CD8-positive, alpha-beta memory T cell (primary cell): Measurements from ENCODE around the gene PLEKHA4. TPM values are rescaled to one million over a fixed set of nuclear protein-coding genes. Genes with fewer than 3 reads are reported as not detected.

Experiments
- CTCF ChIA-PET: fragments of 350-600 bp; sonication (Branson Sonifier 250); formaldehyde crosslinking; loops from one replicate; lab custom pipeline; 2021; ENCODE audit warnings: antibody characterized with exemption; lab: Charles Lee
- POLR2A ChIA-PET: fragments of 350-600 bp; sonication (Branson Sonifier 250); formaldehyde crosslinking; loops from one replicate; lab custom pipeline; 2021; ENCODE audit warnings: antibody characterized with exemption; lab: Charles Lee
- DNase-seq, 5 donors: peaks; one replicate each; pipeline versions ENCODE4 v3.0.0 to v3.0.0-alpha.2; 2020 to 2022; ENCODE audit warnings: mixed read lengths in 1 of 5
- H3K27ac ChIP-seq: one replicate; pipeline ENCODE4 v1.7.0; 2013; ENCODE audit warnings: low read depth, mild to moderate bottlenecking, low read length, moderate library complexity
- H3K27me3 ChIP-seq: 2 replicates; pipeline ENCODE4 v1.7.0; 2013; ENCODE audit warnings: low read length, mild to moderate bottlenecking; ENCODE audit not compliant: insufficient read depth, poor library complexity, severe bottlenecking
- H3K36me3 ChIP-seq: 2 replicates; pipeline ENCODE4 v1.7.0; 2013; ENCODE audit warnings: mild to moderate bottlenecking, low read length, moderate library complexity; ENCODE audit not compliant: insufficient read depth
- H3K4me1 ChIP-seq: 2 replicates; pipeline ENCODE4 v1.7.0; 2013; ENCODE audit warnings: mild to moderate bottlenecking, low read length, moderate library complexity; ENCODE audit not compliant: insufficient read depth
- H3K4me3 ChIP-seq: 2 replicates; pipeline ENCODE4 v1.7.0; 2013; ENCODE audit warnings: mild to moderate bottlenecking, low read length
- H3K9me3 ChIP-seq: 2 replicates; pipeline ENCODE4 v1.7.0; 2013; ENCODE audit warnings: mild to moderate bottlenecking, low read length
- H3K27ac Mint-ChIP-seq, 8 donors: one replicate each; pipeline ENCODE4 v1.8.0; 2020 to 2021; ENCODE audit warnings: mixed read lengths in 8 of 8, mild to moderate bottlenecking in 6 of 8, inconsistent platforms in 3 of 8, moderate library complexity in 3 of 8
- H3K27me3 Mint-ChIP-seq, 2 donors: one replicate each; pipeline ENCODE4 v1.8.0; 2020 to 2021; ENCODE audit warnings: mixed read lengths in 2 of 2, mild to moderate bottlenecking in 1 of 2, moderate library complexity in 1 of 2
- H3K36me3 Mint-ChIP-seq, 3 donors: one replicate each; pipeline ENCODE4 v1.8.0; 2020 to 2021; ENCODE audit warnings: mixed read lengths in 3 of 3, inconsistent platforms in 1 of 3, mild to moderate bottlenecking in 1 of 3
- H3K4me1 Mint-ChIP-seq, 3 donors: one replicate each; pipeline ENCODE4 v1.8.0; 2020 to 2021; ENCODE audit warnings: mixed read lengths in 3 of 3, inconsistent platforms in 1 of 3, mild to moderate bottlenecking in 1 of 3
- H3K4me3 Mint-ChIP-seq, 7 donors: one replicate each; pipeline ENCODE4 v1.8.0; 2020 to 2021; ENCODE audit warnings: mixed read lengths in 7 of 7, mild to moderate bottlenecking in 6 of 7, moderate library complexity in 4 of 7, inconsistent platforms in 2 of 7
- H3K9me3 Mint-ChIP-seq, 5 donors: one replicate each; pipeline ENCODE4 v1.8.0; 2020 to 2022; ENCODE audit warnings: mixed read lengths in 5 of 5, mild to moderate bottlenecking in 3 of 5, moderate library complexity in 2 of 5, inconsistent platforms in 1 of 5
- polyA plus RNA-seq: library from polyadenylated mRNA; unstranded; fragments of 300-500 nt; fragmentation: Illumina TruSeq; gene quantifications from one replicate; pipeline ENCODE4 v1.2.3, GENCODE V29; 2021
- total RNA-seq, 2 experiments: library from RNA; stranded (reverse); gene quantifications; one replicate each; pipeline ENCODE4 v1.2.3, GENCODE V29; 2021

The PLEKHA4 gene
- total and polyA plus RNA-seq, 3 experiments from 2014 or later, result 2.5 to 4.1 (median 2.7) TPM

DNA sequence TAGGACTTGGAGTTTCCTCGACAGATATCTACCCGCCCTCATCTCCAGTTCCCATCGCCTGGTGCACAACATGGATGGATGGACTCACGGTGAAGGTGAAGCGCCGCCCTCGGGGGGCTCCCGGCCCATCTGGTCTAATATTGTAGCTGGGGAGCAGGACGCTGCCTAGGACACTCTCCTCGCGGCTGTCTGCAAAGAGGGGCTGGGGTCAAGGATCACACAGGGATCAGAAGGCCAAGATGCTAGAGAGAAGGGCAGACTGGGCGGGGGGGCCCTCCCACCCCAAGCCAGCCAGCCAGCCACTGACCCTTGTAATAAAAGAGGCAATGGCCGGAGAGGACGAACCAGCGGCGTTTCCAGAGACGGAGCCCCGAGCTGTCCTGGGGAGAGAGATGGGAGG is 7.1 kb downstream of the PLEKHA4 start:
- Mint-ChIP-seq H3K4me1 (peaks cover 2 to 4% (median 4%) of the 10 kb centered on the region in 3 donors), H3K4me3 (no peak overlapping the region), H3K36me3 (no peaks in the 10 kb centered on the region), H3K27ac (no peak overlapping the region), H3K9me3 (no peaks in the 10 kb centered on the region), H3K27me3 (peaks cover 0 to 3% of the 10 kb centered on the region in 2 donors)
- H3K9me3 ChIP-seq, result no peaks in the 10 kb centered on the region
- POLR2A ChIA-PET, result no interaction called here
- CTCF ChIA-PET, result no interaction called here
- no peak for DNase-seq
- H3K4me3 ChIP-seq, result no peak overlapping the region
- no peaks in the 10 kb centered on the region for H3K36me3 ChIP-seq
- no peaks in the 10 kb centered on the region for H3K4me1 ChIP-seq
- H3K27ac ChIP-seq, result no peak overlapping the region
- no peaks in the 10 kb centered on the region for H3K27me3 ChIP-seq

GRCh38 chr19:48859711-48860572 is 8.5 kb downstream of the PLEKHA4 start:
- Mint-ChIP-seq H3K36me3 (no peaks in the 10 kb centered on the region), H3K27ac (peak overlapping the region in 1 of 8 donors; percentile 17), H3K4me1 (peaks cover 2 to 4% (median 4%) of the 10 kb centered on the region in 3 donors), H3K9me3 (no peaks in the 10 kb centered on the region), H3K4me3 (peak overlapping the region in 5 of 7 donors; percentile 8 to 96 (median 45)), H3K27me3 (no peaks in the 10 kb centered on the region)
- Histone ChIP-seq H3K4me1 (no peaks in the 10 kb centered on the region), H3K4me3 (peak overlapping the region; percentile 81), H3K27me3 (no peaks in the 10 kb centered on the region), H3K36me3 (no peaks in the 10 kb centered on the region), H3K9me3 (no peaks in the 10 kb centered on the region), H3K27ac (peak overlapping the region; percentile 84)
- DNase-seq, result no peak
- CTCF ChIA-PET, result no interaction called here
- POLR2A ChIA-PET, result no interaction called here

DNA sequence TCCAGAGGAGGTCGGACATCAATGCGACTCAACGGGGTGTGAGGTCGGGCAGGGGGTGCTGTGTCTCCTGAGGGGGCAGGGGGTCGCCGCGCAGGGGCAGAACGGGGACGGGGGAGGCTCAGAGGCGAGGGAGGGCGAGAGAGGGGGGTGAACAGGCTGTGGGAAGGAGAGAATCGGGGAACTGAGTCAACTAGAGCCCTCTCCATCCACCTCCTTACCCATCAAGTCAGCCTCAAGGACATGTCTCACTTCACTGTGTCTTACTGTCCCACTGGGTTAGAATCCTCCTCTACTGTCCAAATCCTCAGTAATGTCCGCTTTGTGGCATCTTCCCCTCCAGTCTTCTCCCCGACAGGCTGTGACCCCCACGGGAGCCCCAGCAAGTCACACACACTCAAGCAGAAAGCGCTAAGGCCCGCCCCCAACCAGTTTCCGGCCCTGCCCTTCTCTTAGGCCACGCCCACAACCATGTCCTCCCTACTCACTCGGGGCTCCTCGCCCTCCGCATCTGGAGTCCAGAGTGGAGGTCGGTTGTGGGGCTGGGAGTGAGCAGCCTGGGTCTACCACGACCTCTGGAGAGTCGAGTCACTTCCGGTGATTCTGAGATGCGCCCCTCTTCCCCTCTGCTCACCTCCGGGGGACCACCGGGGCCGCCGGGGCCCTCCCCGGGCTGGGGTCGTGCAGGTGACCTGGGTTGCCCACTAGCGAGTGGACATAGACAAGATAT is 9.3 kb downstream of the PLEKHA4 start:
- H3K4me1 ChIP-seq, result no peaks in the 10 kb centered on the region
- peak overlapping the region; percentile 38 to 96 (median 90) for H3K27ac Mint-ChIP-seq
- peak overlapping the region; percentile 81 for H3K4me3 ChIP-seq
- ChIA-PET CTCF (interaction anchor here (1.2 kb wide), 1 partner anchor 16 kb away, joined by 6 read pairs; no protein-coding TSS in a partner anchor), POLR2A (interaction anchor here (0.6 kb wide), 2 partner anchors 7 to 68 kb away, joined by 3 to 7 read pairs; no protein-coding TSS in a partner anchor)
- no peaks in the 10 kb centered on the region for H3K9me3 ChIP-seq
- H3K4me1 Mint-ChIP-seq, result peaks cover 2 to 4% (median 4%) of the 10 kb centered on the region in 3 donors
- peak; percentile 66 to 85 (median 75) for DNase-seq
- peak overlapping the region; percentile 87 to 96 (median 93) for H3K4me3 Mint-ChIP-seq
- H3K36me3 Mint-ChIP-seq, result no peaks in the 10 kb centered on the region
- H3K27me3 Mint-ChIP-seq, result no peaks in the 10 kb centered on the region
- H3K9me3 Mint-ChIP-seq, result no peaks in the 10 kb centered on the region
- peak overlapping the region; percentile 84 for H3K27ac ChIP-seq
- no peaks in the 10 kb centered on the region for H3K36me3 ChIP-seq
- H3K27me3 ChIP-seq, result no peaks in the 10 kb centered on the region

- Mint-ChIP-seq H3K9me3 (no peaks in the 10 kb centered on the region), H3K4me3 (peak overlapping the region in 1 of 7 donors; percentile 9), H3K36me3 (no peaks in the 10 kb centered on the region), H3K27ac (no peak overlapping the region), H3K27me3 (no peaks in the 10 kb centered on the region), H3K4me1 (peaks cover 2 to 4% (median 4%) of the 10 kb centered on the region in 3 donors)
- Histone ChIP-seq H3K4me3 (no peak overlapping the region), H3K27me3 (no peaks in the 10 kb centered on the region), H3K36me3 (no peaks in the 10 kb centered on the region), H3K27ac (no peak overlapping the region), H3K9me3 (no peaks in the 10 kb centered on the region), H3K4me1 (no peaks in the 10 kb centered on the region)
- CTCF ChIA-PET, result no interaction called here
- POLR2A ChIA-PET, result no interaction called here
- DNase-seq, result no peak
Observed at GRCh38 chr19:48856921-48857320, 11.5 kb downstream of the PLEKHA4 start.

DNA sequence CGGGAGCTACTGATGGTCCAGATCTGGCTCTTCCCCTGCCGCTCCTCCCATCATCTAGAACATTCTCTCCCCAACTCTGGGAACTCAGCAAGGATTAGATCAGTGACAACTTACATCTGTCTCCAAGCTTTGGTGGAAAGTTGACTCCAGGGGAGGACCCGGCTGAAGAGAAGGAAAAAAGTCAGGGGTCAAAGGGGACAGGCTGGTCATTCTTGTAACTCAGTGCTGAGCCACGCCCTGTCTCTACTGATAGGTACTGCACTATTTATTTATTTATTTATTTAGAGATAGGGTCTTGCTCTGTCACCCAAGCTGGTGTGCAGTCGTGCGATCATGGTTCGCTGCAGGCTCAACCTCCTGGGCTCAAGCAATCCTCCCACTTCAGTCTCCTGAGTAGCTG is 14.3 kb downstream of the PLEKHA4 start:
- Mint-ChIP-seq H3K27me3 (no peaks in the 10 kb centered on the region), H3K9me3 (no peaks in the 10 kb centered on the region), H3K4me3 (no peak overlapping the region), H3K27ac (no peak overlapping the region), H3K36me3 (no peaks in the 10 kb centered on the region), H3K4me1 (peaks cover under 1 to 2% (median 2%) of the 10 kb centered on the region in 3 donors)
- DNase-seq, result no peak
- no peak overlapping the region for H3K4me3 ChIP-seq
- CTCF ChIA-PET, result interaction anchor here (2.8 kb wide), 1 partner anchor 12 kb away, joined by 7 read pairs; no protein-coding TSS in a partner anchor
- POLR2A ChIA-PET, result no interaction called here
- no peaks in the 10 kb centered on the region for H3K4me1 ChIP-seq
- no peaks in the 10 kb centered on the region for H3K36me3 ChIP-seq
- no peak overlapping the region for H3K27ac ChIP-seq
- no peaks in the 10 kb centered on the region for H3K9me3 ChIP-seq
- H3K27me3 ChIP-seq, result no peaks in the 10 kb centered on the region

DNA sequence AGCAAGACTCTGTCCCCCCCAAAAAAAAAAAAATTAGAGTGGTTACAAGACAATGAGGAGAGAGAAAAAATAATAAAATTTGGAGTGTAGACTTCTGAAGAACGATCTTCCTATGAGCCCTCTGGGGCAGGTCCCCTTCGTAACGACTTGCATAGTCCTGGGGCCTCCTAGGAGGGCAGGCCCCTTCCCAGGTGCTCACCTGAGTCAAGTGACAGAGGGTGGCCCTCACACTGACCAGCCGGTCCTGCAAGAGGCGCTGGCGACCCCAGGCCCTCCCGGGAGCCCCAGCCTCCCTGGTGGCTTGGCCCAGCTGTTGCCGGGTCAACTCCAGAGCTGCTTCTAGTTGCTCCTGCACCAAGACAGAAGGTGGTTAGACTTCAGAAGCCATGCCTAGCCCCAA is 14.9 kb downstream of the PLEKHA4 start:
- Mint-ChIP-seq H3K27me3 (no peaks in the 10 kb centered on the region), H3K9me3 (no peaks in the 10 kb centered on the region), H3K4me3 (no peak overlapping the region), H3K27ac (no peak overlapping the region), H3K36me3 (no peaks in the 10 kb centered on the region), H3K4me1 (no peaks in the 10 kb centered on the region)
- H3K9me3 ChIP-seq, result no peaks in the 10 kb centered on the region
- no peak overlapping the region for H3K4me3 ChIP-seq
- ChIA-PET POLR2A (no interaction called here), CTCF (interaction anchor here (0.6 to 2.8 kb wide), 2 partner anchors 11 to 59 kb away, joined by 4 to 7 read pairs; no protein-coding TSS in a partner anchor)
- no peaks in the 10 kb centered on the region for H3K27me3 ChIP-seq
- H3K4me1 ChIP-seq, result no peaks in the 10 kb centered on the region
- no peak for DNase-seq
- H3K36me3 ChIP-seq, result no peaks in the 10 kb centered on the region
- H3K27ac ChIP-seq, result no peak overlapping the region

DNA sequence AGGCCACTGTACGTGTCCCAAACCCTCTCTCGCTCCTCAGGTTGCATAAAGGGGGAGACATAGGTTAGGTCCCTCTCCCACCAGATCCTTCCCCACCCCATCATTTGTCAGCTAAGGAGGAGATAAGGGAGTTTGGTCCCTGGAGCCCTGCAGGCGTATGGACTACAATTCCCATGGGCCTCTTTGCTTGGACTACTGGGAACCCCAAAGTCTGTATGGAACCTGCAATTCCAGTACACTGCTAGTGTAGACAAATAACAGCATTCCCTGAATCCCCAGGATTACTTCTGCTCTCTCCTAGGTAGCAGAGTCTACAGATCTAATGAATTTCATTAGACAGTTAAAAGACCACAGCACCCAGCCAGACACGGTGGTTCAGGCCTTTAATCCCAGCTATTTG is 16.1 kb downstream of the PLEKHA4 start:
- H3K4me3 ChIP-seq, result no peak overlapping the region
- H3K4me3 Mint-ChIP-seq, result no peak overlapping the region
- no peaks in the 10 kb centered on the region for H3K27me3 Mint-ChIP-seq
- no peaks in the 10 kb centered on the region for H3K4me1 ChIP-seq
- H3K27me3 ChIP-seq, result no peaks in the 10 kb centered on the region
- DNase-seq, result no peak
- no peaks in the 10 kb centered on the region for H3K4me1 Mint-ChIP-seq
- H3K27ac ChIP-seq, result no peak overlapping the region
- H3K27ac Mint-ChIP-seq, result no peak overlapping the region
- no peaks in the 10 kb centered on the region for H3K9me3 Mint-ChIP-seq
- ChIA-PET CTCF (interaction anchor here (2.8 kb wide), 1 partner anchor 10 kb away, joined by 7 read pairs; no protein-coding TSS in a partner anchor), POLR2A (interaction anchor here (0.5 kb wide), 1 partner anchor 152 kb away, joined by 7 read pairs; no protein-coding TSS in a partner anchor)
- no peaks in the 10 kb centered on the region for H3K36me3 Mint-ChIP-seq
- no peaks in the 10 kb centered on the region for H3K9me3 ChIP-seq
- no peaks in the 10 kb centered on the region for H3K36me3 ChIP-seq
